Gastroesophageal sphincter (tissue), 3 donors: ENCODE measurements around the gene GRHL3.

Experiments used
- CTCF ChIP-seq, 4 experiments: fragments of 200-600 bp in 2 of 4; fragments of 450-650 bp in 2 of 4; sonication (generic) in 1 of 4; IDR thresholded peaks; one replicate each; pipeline ENCODE4 v1.5.1; 2017 to 2019; ENCODE audit warnings: antibody characterized with exemption in 4 of 4, mild to moderate bottlenecking in 2 of 4, moderate library complexity in 2 of 4
- EP300 ChIP-seq: sonication (generic); formaldehyde crosslinking; IDR thresholded peaks from one replicate; pipeline ENCODE4 v1.6.1; 2017; ENCODE audit warnings: antibody characterized with exemption, mild to moderate bottlenecking
- POLR2A ChIP-seq, 2 donors: fragments of 450-650 bp; IDR thresholded peaks; one replicate each; pipeline ENCODE4 v1.6.1; 2017; ENCODE audit warnings: antibody characterized with exemption in 2 of 2, mild to moderate bottlenecking in 2 of 2, moderate library complexity in 1 of 2

- TF ChIP-seq POLR2A (IDR thresholded peaks at IDR 0.05) (no peak), CTCF (IDR thresholded peaks at IDR 0.05) (no peak), EP300 (no peak)
These were observed 37.6 kb upstream of the GRHL3 start for GRCh38 chr1:24281591-24281990.
